NCI-H2196 (cell line): ENCODE data around the gene DAPK3.
"Not testable (repeated sequence)": the region's sequence is repeated elsewhere in the genome, so short reads cannot be mapped to it uniquely, and the experiment has no call there.

Experiments
- DNase-seq: peaks from one replicate; lab custom pipeline; 2025; ENCODE audit not compliant: unreplicated experiment; lab: John Stamatoyannopoulos, UW

DAPK3 gene

GRCh38 chr19:3970808-3971598 lies at the start of gene DAPK3:
Gene DAPK3 (minus strand): TSS chr19:3971099. CDS start chr19:3969735, 1,364 bp downstream.
- peak; percentile 98 for DNase-seq

- no peak for DNase-seq
These were observed 48.7 kb upstream of the DAPK3 start for GRCh38 chr19:4019578-4019977.

- DNase-seq = no peak
These were observed 48.0 kb upstream of the DAPK3 start for GRCh38 chr19:4018775-4019504.

DNA sequence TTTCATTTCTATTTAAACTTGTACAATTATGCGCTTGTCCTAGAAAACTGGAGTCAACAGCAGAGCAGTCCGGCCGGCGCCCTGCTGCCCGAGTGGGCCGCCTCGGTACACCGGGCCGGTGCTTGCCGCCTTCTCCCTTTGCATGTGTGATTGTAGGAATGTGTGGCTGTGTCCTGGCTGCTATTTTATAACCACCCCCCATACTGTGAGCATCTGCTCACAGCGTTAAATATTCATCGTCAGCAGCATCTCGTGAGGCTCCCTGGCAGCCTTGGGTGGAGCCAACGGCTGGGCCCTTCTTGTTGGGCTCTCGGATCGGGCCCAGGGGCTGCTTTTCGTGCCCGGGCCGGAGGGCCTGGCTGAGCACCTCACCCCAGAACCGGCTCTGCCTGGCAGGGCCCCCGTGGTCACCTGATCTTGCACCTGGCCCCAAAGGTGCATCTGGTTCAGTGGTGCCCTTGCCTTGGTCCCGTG lies 47.3 kb upstream of the DAPK3 start:
- DNase-seq = no peak

- DNase-seq = no peak
These were observed 46.2 kb upstream of the DAPK3 start for GRCh38 chr19:4016903-4017638.

- no peak for DNase-seq
These were observed 45.6 kb upstream of the DAPK3 start for GRCh38 chr19:4016486-4016885.

DNA sequence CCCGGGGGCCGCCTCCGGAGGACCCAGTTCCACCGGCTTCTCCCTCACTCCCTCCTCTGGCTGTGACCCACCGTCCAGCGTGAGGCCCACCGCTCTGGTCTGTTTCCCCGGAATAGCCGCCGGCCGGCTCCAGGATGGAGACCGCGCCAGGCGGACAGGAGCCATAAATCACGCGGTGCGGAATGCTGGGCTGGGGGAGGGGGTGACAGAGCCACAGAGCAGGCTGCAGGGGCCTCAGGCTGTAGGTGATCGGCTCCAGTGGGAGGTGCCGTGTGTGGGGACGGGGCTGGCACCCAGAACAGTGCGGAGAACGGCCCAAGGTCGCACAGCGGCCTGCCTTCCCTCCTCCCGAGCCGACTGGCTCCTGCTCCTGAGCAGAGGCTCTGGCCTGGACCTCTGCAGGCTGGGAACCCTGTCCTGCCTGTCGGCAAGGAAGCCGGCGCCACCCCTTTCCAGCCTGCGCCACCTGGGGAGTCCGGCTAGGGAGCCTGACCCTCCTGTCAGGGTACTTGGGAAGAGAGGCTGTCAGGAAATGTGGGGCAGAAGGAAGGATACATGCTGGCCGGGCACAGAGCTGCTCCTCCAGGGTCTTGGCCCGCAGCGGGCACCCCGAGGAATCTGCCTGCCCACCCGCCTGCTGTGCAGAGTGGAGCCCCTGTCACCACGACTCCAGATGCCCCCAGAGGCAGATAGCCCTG lies 45.0 kb upstream of the DAPK3 start:
- DNase-seq = no peak

DNA sequence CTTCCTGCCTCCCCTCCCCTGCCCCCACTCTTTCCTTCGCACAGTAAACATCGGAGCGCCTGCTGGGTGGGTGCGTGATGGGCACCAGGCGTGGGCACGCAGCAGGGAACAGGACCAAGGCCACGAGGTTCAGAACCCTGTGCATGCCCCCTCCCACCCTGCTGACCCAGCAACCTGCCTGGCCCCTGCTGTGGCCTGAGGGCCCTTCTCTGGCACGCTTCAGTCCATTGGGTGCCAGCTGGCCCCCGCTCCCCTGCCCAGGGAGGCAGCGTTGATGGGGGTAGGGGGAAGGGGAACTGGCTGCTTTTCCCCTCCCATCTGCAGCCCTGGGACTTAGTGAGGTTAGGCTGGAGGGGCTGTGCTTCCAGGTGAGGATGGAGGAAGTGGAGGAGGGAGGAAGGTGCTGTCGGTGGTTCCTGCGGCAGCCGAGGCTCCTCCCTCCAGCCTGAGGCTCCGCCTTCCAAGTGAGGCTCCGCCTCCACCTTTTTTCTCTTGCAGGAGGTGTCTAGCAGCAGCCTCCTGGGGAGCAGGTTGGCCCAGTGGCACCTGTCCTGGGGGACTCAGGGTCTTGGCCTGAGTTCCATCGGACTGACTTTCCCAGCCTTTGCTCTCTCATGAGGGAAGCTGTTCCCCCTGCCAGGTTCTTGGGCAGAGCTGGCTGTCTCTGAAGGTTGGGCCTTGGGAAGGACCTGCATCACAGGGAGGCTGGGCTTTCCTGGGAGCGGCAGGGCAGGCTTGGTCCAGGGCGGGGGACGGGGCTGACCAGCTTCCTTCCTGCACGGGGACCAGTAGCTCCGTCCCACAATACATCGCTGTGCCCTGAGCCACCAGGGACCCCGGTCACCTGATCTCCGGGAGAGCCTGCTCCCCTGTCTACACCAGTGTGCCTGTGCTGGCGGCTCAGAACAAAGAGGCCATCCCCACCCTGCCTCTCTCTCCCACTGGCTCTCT lies 43.9 kb upstream of the DAPK3 start:
- DNase-seq = no peak

DNA sequence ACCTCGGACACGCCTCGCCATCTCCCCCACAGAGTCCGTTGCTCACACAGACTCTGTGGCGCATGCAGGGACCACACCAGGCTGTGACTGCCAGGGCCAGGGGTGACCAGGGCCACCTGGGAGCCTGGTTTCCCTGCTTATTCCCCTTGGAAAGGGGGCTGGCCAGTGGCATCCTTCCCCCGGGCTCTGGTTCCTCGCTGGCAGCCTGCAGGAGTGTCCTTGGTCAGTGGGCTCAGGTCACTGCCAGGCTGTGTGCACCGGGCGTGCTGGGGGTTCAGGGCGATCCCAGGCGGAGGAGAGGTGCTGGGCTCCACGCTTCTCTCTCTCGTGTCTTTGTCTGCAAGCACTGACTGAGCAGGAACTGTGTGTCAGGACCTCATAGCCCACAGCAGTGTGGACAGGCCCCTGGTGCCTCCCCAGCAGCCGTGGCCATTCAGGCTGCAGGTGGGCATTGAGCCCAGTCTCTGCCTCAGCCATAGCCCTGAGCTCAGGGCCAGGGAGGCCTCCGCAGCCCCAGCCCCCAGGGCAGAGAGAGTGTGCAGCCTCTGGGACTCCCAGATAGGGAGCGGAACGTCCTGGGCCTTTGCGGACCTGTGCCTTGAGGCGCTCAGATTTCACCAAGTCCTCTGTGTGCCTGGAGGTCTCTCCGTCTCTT lies 43.1 kb upstream of the DAPK3 start:
- DNase-seq = no peak

GRCh38 chr19:4012975-4013634 lies 42.2 kb upstream of the DAPK3 start:
- no peak for DNase-seq

- peak; percentile 75 for DNase-seq
These were observed 41.4 kb upstream of the DAPK3 start for GRCh38 chr19:4012092-4012974.

DNA sequence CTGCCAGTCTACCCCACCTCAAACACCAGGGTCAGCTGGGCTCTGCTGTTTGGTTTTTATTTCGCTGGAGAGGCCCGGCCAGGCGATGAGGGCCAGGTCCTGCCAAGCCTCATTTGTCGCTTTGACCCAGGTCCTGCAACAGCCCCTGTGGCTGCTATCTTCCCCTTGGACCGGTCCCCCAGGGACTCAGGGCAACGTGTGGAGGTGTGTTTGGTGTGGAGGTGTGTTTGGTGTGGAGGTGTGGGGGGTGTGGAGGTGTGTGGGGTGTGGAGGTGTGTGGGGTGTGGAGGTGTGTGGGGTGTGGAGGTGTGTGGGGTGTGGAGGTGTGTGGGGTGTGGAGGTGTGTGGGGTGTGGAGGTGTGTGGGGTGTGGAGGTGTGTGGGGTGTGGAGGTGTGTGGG lies 40.5 kb upstream of the DAPK3 start:
- DNase-seq = not testable (repeated sequence)

DNA sequence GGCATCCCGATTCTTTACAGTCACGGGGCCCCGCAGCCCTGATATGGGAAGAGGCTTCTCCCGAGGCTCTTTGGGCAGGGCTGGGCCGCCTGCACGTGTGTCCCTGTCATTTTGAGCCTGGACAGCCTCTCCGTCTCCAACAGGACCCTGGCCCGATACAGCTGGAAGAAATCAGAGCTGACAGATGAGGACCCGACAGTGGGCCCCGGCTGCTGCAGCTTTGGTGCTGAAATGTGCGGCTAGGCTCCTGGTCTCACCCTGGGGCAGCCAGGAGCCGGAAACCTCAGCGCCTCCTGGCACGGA lies 39.9 kb upstream of the DAPK3 start:
- DNase-seq = no peak

GRCh38 chr19:4009990-4010807 lies 39.3 kb upstream of the DAPK3 start:
- no peak for DNase-seq

DNA sequence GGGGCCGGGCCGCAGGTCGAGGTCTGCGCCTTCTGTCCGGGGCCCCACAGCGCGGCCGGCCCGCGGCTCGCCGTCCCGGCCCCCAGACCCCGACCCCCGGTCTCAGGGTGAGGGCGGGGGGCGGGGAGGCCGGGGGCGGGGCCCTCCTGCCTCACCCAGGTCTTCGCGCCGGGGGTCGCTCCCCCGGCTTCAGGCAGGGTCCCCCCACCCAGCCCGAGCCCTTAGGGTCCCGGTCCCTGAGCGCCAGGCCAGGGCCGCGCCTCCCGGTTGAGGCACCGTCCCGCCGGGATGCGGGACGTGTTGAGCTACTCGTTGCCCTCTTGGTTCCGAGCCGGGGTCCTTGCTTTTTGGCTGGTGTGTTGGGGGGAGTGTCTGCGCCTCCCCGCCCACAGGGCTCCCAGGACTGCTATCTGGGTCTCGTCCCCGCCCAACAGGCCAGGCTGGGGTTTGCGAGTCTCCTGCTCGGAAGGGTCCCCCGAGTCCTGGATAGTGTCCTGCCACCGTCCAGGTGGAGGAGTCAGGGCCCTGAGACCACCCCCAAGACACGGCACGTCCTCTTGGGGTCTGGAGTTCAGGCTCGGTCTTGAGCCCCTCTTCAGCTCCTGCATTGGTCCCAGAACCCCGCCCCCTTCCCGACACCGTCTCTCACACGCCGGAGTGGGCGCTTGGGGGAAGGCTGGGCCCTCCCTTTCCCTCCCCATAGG lies 37.1 kb upstream of the DAPK3 start:
- peak; percentile 29 for DNase-seq

DNA sequence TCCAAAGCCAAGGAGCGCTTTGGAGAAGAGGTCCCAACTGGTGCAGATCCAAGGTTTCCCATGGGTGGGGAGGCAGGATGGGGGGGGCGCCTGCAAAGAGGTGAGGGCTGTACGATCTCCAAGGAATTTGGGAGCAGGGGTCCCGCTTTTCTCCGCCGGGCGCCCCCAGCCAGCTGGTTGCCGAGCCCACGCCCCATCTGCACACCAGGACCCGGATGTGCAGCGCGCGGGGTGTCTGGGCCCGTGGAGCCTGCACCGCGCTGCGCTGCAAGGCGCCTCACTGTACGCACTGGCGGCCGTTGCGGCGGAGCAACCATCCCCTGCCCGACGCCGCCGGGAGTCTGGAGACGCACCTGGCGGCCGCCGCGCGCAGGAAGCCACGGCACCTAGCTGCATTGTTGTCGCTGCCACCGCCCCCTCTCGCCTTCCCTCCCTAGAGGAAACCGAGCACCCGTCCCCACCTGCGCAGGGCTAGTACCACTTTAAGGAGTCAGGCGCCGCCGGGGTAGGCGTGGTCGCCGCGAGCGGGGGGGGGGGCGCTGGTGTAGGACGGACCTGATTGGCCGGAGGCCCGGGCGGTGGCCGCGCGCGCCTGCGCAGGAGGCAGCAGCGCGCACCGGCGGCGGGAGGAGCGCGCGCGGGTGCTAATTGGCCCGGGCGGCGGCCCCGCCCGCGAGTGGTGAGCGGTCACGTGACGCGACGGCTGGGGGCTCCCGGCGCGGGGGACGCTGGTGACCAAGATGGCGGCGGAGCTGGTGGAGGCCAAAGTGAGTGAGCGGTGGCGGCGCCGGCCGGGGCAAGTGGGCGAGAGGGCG lies 36.3 kb upstream of the DAPK3 start, which contains the start of gene PIAS4:
Gene PIAS4, plus strand, starts transcription at position 716 of the 815 bp plus-strand sequence. Its CDS starts 25 bp downstream, at position 741.
- DNase-seq = peak; percentile 97
